Endothelial cell of umbilical vein (primary cell): ENCODE data around the gene OSBPL9.

Experiments
- CTCF ChIP-seq, 2 donors: IDR thresholded peaks; 1 replicate in 1 of 2; 2 replicates in 1 of 2; pipeline ENCODE4 v1.5.1; 2011; ENCODE audit warnings: low read length in 2 of 2, mild to moderate bottlenecking in 2 of 2, moderate library complexity in 2 of 2, control low read depth in 1 of 2, inconsistent platforms in 1 of 2, low read depth in 1 of 2; ENCODE audit not compliant: insufficient read depth in 1 of 2; ENCODE audit errors: extremely low read depth in 1 of 2
- EZH2 ChIP-seq: IDR thresholded peaks from 2 replicates; pipeline ENCODE4 v1.6.1; 2012; ENCODE audit warnings: borderline replicate concordance, low read depth, mild to moderate bottlenecking, moderate library complexity, low read length, inconsistent platforms; ENCODE audit not compliant: severe bottlenecking
- MAX ChIP-seq: IDR thresholded peaks from 2 replicates; pipeline ENCODE4 v1.6.1; 2011; ENCODE audit not compliant: insufficient read depth, insufficient read length
- POLR2A ChIP-seq: IDR thresholded peaks from 2 replicates; pipeline ENCODE4 v1.6.1; 2012; ENCODE audit warnings: low read depth, mild to moderate bottlenecking, control low read depth, low read length

- no peak for TF ChIP-seq CTCF (IDR thresholded peaks at IDR 0.05; ENCODE audit: extremely low read depth in 1 of 2, insufficient read depth in 1 of 2, low read depth in 1 of 2, low read length in 2 of 2)
- TF ChIP-seq EZH2: no peak
- TF ChIP-seq MAX: no peak
- no peak for TF ChIP-seq POLR2A
These were observed 111.8 kb downstream of the OSBPL9 start for GRCh38 chr1:51728611-51729155.
